Measurements from ENCODE around the gene HECTD1. TPM values are rescaled to one million over a fixed set of nuclear protein-coding genes. Genes with fewer than 3 reads are reported as not detected.
A peak's percentile ranks its signal among the peaks of the same experiment; 100 is the strongest.
"Not testable (repeated sequence)": the region's sequence is repeated elsewhere in the genome, so short reads cannot be mapped to it uniquely, and the experiment has no call there.

The HECTD1 gene
- total RNA-seq = 100 to 1,000 TPM; 177 to 224 (median 206) TPM

DNA sequence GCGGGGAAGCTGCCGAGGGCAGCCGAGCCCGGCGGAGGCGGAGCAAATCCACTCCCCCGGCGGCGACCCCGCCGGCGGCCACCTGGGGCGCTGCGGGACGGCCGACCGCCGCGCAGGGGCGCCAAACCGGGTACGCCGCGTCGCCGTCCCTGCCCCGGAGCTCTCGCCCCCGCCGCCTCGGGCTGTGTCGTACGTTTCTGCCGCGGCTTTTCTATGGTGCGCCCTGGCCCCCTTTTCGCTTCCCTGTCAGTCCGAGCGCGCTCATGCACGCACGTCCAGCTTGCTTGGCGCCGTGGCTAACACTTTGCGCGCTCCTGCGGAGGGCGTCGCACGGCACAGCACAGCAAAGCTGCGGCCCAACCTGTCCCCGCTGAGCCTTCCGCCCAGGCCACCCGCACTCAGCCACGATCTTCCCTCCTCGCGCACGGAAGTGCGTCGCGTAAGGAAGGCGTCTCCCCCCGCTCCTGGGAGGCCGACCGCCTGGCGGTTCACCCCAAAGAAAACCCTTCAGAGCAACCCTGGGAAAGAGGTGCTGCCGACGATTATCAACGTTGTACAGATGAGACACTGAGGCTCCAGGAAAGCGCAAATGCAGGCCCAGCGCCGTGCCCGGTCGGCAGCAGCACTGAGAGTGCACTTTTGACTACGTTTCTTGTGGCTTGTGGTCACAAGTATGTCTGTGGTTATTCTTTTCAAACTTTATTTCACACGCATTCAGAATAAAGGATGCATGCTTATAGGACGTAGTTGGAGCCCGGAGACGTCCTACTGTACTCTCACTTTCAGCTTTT, at the start of gene HECTD1:
TSS of gene HECTD1 (minus strand) at position 39 of the 791 bp plus-strand sequence. CDS start 1,857 bp downstream, outside the sequence.
- Histone ChIP-seq H3K27ac (replicated peaks in 1 of 4) (peak within 1 kb of the TSS; percentile 93 to 100 (median 100)), H3K4me1 (peaks cover 16 to 52% (median 48%) of the 10 kb centered on the region in 4 donors), H3K36me3 (peaks cover 0 to 14% (median 6%) of the 10 kb centered on the region in 4 donors), H3K4me3 (peak within 1 kb of the TSS; percentile 60 to 98 (median 84)), H3K27me3 (no peaks in the 10 kb centered on the region), H3K9me3 (no peaks in the 10 kb centered on the region)
- intact Hi-C loops (cut with DNase I) = loop anchor here (5.0 to 10.0 kb wide), 4 partner anchors 41 to 147 kb away; no protein-coding TSS in a partner anchor
- 1% methylated on average over 25 of the region's 79 CpGs for WGBS
- TF ChIP-seq POLR2AphosphoS5 (IDR thresholded peaks at IDR 0.05) (peak; percentile 69 to 71), POLR2A (IDR thresholded peaks at IDR 0.05; ENCODE audit: low read depth) (peak; percentile 16), EP300 (IDR thresholded peaks at IDR 0.05) (no peak)
- TF ChIP-seq, protein P1, sequence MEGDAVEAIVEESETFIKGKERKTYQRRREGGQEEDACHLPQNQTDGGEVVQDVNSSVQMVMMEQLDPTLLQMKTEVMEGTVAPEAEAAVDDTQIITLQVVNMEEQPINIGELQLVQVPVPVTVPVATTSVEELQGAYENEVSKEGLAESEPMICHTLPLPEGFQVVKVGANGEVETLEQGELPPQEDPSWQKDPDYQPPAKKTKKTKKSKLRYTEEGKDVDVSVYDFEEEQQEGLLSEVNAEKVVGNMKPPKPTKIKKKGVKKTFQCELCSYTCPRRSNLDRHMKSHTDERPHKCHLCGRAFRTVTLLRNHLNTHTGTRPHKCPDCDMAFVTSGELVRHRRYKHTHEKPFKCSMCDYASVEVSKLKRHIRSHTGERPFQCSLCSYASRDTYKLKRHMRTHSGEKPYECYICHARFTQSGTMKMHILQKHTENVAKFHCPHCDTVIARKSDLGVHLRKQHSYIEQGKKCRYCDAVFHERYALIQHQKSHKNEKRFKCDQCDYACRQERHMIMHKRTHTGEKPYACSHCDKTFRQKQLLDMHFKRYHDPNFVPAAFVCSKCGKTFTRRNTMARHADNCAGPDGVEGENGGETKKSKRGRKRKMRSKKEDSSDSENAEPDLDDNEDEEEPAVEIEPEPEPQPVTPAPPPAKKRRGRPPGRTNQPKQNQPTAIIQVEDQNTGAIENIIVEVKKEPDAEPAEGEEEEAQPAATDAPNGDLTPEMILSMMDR (IDR thresholded peaks at IDR 0.05) = peak; percentile 67 to 92 (median 86)
- peak; percentile 93 for DNase-seq (ENCODE audit: extremely low spot score)

DNA sequence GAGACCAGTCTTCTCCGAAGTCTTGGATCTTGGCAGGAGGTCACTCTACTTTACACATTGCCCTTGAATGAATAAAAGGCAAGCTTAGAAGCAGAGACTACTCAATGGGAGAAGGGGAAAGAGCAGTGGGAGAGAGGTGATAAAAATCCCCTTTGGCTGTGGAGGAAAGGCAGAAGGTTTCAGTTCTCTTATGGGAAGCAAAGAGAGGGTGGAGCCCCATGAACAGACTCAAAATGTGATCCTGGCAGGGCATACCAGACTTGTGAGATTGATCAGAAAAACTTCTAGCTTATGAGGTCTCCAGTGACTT, 49.6 kb upstream of the HECTD1 start:
- WGBS = 100% methylated on average over 1 of the region's 1 CpG

DNA sequence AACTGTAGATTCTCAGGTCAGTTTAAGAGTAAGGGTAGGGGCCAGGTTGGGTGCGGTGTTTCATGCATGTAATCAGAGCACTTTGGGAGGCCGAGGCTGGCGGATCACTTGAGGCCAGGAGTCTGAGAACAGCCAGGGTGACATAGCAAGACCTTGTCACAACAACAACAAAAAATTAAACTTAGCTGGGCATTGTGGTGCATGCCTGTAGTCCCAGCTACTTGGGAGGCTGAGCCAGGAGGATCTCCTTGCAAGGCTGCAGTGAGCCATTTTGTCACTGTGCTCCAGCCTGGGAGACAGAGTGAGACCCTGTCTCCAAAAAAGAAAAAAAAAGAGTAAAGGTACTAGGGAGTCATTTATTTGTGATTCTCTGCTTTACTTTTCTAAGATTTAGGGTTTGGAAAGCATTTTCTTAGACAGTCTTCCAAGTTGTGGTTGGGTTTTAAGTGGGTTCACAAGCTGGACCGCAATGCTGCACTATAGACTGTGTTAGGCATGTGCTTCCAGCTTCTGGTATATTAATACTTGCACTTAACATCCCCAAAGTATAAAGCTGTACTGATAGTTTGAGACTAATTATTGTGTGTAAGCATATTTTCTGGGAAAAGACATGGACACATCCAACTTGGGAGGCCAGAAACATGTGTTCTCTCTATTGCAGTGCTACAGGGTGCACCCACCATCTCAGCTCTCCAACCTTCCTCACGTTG, 49.1 kb upstream of the HECTD1 start:
- WGBS = 86% methylated on average over 5 of the region's 5 CpGs
- no peaks in the 10 kb centered on the region for H3K27me3 ChIP-seq
- intact Hi-C loops (cut with DNase I) = no loop called here
- no peaks in the 10 kb centered on the region for H3K36me3 ChIP-seq
- no peak for DNase-seq (ENCODE audit: extremely low spot score)
- no peak overlapping the region for H3K4me3 ChIP-seq
- H3K4me1 ChIP-seq = peaks cover 4 to 9% (median 6%) of the 10 kb centered on the region in 4 donors
- TF ChIP-seq EP300 (IDR thresholded peaks at IDR 0.05) (no peak), POLR2A (IDR thresholded peaks at IDR 0.05; ENCODE audit: low read depth) (no peak)
- TF ChIP-seq, protein P1 (IDR thresholded peaks at IDR 0.05) = no peak
- no peak overlapping the region for H3K27ac ChIP-seq (replicated peaks in 1 of 4)
- H3K9me3 ChIP-seq = no peaks in the 10 kb centered on the region

More for the DNA sequence above, 49.6 kb upstream of the HECTD1 start:
- H3K9me3 ChIP-seq = no peaks in the 10 kb centered on the region
- H3K4me1 ChIP-seq = peaks cover 9 to 14% (median 12%) of the 10 kb centered on the region in 4 donors
- TF ChIP-seq POLR2A (IDR thresholded peaks at IDR 0.05; ENCODE audit: low read depth) (no peak), POLR2AphosphoS5 (IDR thresholded peaks at IDR 0.05) (no peak), EP300 (IDR thresholded peaks at IDR 0.05) (no peak)
- TF ChIP-seq, protein P1 (IDR thresholded peaks at IDR 0.05) = no peak
- no peak overlapping the region for H3K27ac ChIP-seq (replicated peaks in 1 of 4)
- no peak overlapping the region for H3K4me3 ChIP-seq
- no peaks in the 10 kb centered on the region for H3K27me3 ChIP-seq
- DNase-seq (ENCODE audit: extremely low spot score) = no peak
- intact Hi-C loops (cut with DNase I) = no loop called here
- H3K36me3 ChIP-seq = no peaks in the 10 kb centered on the region

DNA sequence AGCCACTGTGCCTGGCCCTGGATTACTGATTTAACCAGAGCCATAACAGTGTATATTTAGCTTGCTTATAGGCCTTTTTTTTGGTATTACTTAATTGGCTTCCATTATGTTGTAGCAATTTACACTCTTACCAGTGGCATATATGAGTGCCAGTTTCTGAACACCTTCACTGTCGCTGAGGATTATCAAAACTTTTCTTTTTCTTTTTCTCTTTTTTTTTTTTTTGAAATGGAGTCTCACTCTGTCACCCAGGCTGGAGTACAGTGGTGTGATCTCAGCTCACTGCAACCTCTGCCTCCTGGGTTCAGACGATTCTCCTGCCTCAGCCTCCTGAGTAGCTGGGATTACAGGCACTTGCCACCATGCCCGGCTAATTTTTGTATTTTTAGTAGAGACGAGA, 48.3 kb upstream of the HECTD1 start:
- 97% methylated on average over 4 of the region's 4 CpGs for WGBS
- H3K9me3 ChIP-seq; H3K27me3 ChIP-seq; H3K36me3 ChIP-seq; DNase-seq (ENCODE audit: extremely low spot score); H3K4me1 ChIP-seq; intact Hi-C loops (cut with DNase I); H3K4me3 ChIP-seq; H3K27ac ChIP-seq (replicated peaks in 1 of 4): not testable (repeated sequence)

DNA sequence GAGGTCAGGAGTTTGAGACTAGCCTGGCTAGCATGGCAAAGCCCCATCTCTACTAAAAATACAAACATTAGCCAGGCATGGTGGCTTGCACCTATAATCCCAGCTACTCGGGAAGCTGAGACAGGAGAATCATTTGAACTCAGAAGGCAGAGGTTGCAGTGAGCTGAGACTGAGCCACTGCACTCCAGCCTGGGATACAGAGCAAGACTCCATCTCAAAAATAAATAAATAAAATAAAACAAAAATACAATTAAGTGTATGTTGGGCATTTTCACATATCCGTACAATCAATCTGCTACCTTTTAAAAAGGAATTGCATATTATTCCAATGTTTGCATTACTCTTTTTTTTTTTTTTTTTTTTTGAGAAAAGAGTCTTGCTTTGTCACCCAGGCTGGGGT, 47.7 kb upstream of the HECTD1 start:
- no peaks in the 10 kb centered on the region for H3K36me3 ChIP-seq
- no peak for DNase-seq (ENCODE audit: extremely low spot score)
- no peaks in the 10 kb centered on the region for H3K27me3 ChIP-seq
- no peak overlapping the region for H3K4me3 ChIP-seq
- H3K4me1 ChIP-seq = no peaks in the 10 kb centered on the region
- no peaks in the 10 kb centered on the region for H3K9me3 ChIP-seq
- no peak overlapping the region for H3K27ac ChIP-seq (replicated peaks in 1 of 4)
- 92% methylated on average over 2 of the region's 2 CpGs for whole genome bisulfite sequencing
- TF ChIP-seq, protein P1 (IDR thresholded peaks at IDR 0.05) = no peak
- no peak for TF ChIP-seq POLR2A (IDR thresholded peaks at IDR 0.05; ENCODE audit: low read depth)
- intact Hi-C loops (cut with DNase I) = no loop called here
